HG02642 (cell line): ENCODE data around the gene ELP5.

Source experiments
- ATAC-seq: cut with Tn5 transposase; IDR thresholded peaks from one replicate; pipeline ENCODE4 v1.9.1; 2021; ENCODE audit warnings: mild to moderate bottlenecking; ENCODE audit not compliant: unreplicated experiment, poor library complexity

The ELP5 gene

DNA sequence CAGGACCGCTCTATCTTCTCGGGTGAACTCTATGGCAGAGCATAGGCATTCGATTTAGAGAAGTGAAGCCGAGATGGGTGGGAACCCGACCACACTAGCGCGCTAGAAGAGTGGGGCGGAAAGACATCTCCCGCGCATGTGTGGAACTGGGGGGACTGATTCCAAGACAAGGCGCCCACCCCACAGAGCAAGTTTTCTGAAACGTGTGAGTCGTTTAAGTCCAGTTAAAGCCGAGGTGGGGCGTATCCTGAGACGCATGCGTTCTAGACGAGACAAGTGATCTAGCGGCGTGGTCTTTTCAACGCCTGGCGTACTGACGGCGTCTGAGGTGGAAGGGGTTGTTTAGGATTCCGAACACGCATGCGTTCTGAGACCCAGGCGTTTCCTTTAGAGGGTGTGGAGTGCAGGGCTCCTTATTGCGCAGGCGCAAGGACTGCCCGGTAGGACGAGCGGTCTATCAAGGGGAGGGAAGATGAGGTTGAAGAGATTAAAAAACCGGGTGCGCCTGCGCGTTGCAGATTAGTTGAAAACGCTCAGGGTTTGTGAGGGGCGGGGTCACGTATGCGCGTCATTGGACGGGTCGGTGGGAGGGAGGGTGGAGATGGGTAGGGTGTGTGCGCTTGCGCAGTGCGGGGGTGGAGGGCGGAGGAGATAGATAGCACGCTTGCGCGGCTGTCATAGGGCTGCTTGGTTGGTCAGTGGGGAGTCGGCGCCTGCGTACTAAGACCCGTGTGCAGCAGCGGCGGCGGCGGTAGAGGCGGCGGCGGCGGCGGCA is 55.1 kb downstream of the ELP5 start, which contains the start of gene EIF5A:
Gene EIF5A, plus strand, starts transcription at position 718 of the 775 bp plus-strand sequence. CDS start 2,008 bp downstream, outside the sequence.
- peak; percentile 74 for ATAC-seq

DNA sequence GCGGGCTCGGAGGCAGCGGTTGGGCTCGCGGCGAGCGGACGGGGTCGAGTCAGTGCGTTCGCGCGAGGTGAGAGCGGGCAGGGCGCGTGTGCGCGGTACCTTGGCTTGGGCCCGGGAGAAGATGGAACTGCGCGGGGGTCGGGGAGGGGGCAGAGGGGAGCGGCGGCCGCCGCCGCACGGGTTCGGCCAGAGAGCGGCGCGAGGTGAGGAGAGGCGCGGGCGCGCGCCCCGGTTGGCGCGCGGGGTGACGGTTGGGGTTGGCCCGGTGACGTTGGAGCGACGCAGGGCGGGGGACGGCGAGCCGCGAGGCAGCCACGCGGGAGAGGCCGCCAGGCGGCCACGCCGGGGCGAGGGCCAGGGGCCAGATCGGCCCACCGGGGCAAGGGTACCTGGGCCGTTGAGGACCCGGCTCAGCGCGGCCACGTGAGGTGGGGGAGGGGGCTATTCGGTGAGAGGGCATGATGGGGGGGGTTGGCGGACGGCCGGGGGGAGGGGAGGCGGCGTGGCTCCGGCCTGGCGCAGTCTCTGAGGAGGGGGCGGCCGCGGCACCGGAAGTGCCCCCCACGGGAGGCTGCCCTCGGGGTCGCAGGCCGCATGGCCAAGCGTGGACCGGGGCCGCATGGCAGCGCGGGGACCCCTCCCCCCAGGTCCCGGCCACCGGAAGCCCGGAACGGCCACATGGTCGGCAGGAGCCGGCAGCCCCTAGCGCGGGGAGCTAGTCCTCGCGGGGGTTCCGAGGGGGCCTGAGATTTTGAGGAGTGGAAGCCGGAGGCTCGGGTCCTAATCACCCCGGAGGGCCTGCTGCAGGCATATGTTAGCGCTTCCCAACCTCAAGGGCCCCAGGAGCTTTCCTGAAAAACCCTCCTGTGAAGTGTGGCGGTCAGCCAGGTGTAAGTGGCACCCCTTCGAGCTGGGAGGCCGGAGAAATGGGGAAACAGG is 55.9 kb downstream of the ELP5 start:
- peak; percentile 14 for ATAC-seq

DNA sequence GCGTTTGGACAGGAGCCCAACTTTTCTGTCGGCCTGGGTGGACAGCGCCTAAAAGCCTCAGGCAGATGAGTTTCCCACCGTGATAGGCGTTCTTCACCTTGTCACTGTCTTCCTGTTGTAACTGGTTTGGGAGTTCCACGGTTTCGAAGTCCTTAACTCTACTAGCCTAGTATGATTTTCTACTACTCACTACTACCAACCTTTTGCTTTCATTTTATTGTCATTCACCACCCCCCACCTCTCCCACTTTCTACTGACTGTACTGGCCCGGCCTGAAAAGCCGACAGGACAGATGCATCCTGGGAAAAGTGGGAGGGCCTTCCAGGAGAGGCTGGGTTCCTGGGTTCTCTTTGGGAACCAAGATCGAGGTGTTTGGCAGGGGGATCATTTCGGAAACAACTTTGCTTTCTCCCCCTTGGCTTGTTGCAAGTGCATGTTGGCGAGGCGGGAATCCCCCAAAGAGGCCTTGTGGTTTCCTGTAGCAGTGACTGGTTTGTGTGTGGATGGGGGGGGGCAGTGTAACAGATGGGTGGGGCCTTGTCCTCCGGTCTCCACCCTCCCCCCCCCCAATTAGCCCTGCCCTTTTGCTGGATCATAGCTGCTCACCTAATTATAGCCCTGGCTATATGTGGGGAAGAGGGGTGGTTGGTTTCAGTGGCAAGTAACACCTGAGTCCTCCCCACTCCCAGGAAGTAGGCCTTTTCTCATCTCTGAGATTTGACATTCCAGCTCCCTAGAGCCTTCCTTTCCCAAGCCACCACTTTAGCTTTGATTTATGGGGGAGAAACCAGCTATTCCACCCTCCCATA is 56.8 kb downstream of the ELP5 start:
- peak; percentile 17 for ATAC-seq
